ENCODE results near the gene VGLL1. TPM values are rescaled to one million over a fixed set of nuclear protein-coding genes. Genes with fewer than 3 reads are reported as not detected.
A peak's percentile ranks its signal among the peaks of the same experiment; 100 is the strongest.

VGLL1 gene
- total and polyA plus RNA-seq, 2 donors from 2014 or later: 2.2 to 5.5 TPM

- Histone ChIP-seq H3K27ac (ENCODE audit: low read depth in 2 of 2, low read length in 2 of 2) (no peak overlapping the region), H3K4me1 (ENCODE audit: control insufficient read depth in 2 of 3, insufficient read depth in 2 of 3, low read depth in 1 of 3, low read length in 3 of 3) (no peaks in the 10 kb centered on the region), H3K9me3 (ENCODE audit: control insufficient read depth in 2 of 3, insufficient read depth in 1 of 3, low read length in 3 of 3) (no peaks in the 10 kb centered on the region), H3K9ac (ENCODE audit: low read length in 3 of 3) (no peak overlapping the region), H3K4me3 (ENCODE audit: low read length in 3 of 3) (no peak overlapping the region), H3K36me3 (ENCODE audit: control insufficient read depth in 2 of 3, insufficient read depth in 3 of 3, low read length in 3 of 3) (no peaks in the 10 kb centered on the region), H3K27me3 (ENCODE audit: control insufficient read depth, insufficient read depth, low read length) (no peaks in the 10 kb centered on the region)
- DNase-seq (no peak), FAIRE-seq (no peak)
- intact Hi-C loops (cut with DNase I): no loop called here
- no peak for TF ChIP-seq CTCF (IDR thresholded peaks at IDR 0.05; ENCODE audit: borderline replicate concordance, extremely low read depth, insufficient read depth)
These were observed 19.4 kb downstream of the VGLL1 start for GRCh38 chrX:136551410-136551809.

GRCh38 chrX:136555694-136556093 is 23.7 kb downstream of the VGLL1 start:
- Histone ChIP-seq H3K4me1 (ENCODE audit: control insufficient read depth in 2 of 3, insufficient read depth in 2 of 3, low read depth in 1 of 3, low read length in 3 of 3) (no peaks in the 10 kb centered on the region), H3K9me3 (ENCODE audit: control insufficient read depth in 2 of 3, insufficient read depth in 1 of 3, low read length in 3 of 3) (no peaks in the 10 kb centered on the region), H3K27ac (ENCODE audit: low read depth in 2 of 2, low read length in 2 of 2) (no peak overlapping the region), H3K36me3 (ENCODE audit: control insufficient read depth in 2 of 3, insufficient read depth in 3 of 3, low read length in 3 of 3) (no peaks in the 10 kb centered on the region), H3K4me3 (ENCODE audit: low read length in 3 of 3) (no peak overlapping the region), H3K27me3 (ENCODE audit: control insufficient read depth, insufficient read depth, low read length) (no peaks in the 10 kb centered on the region), H3K9ac (ENCODE audit: low read length in 3 of 3) (no peak overlapping the region)
- intact Hi-C loops (cut with DNase I): no loop called here
- no peak for TF ChIP-seq CTCF (IDR thresholded peaks at IDR 0.05; ENCODE audit: borderline replicate concordance, extremely low read depth, insufficient read depth)
- no peak for DNase-seq
- FAIRE-seq: no peak

GRCh38 chrX:136572030-136572429 is 40.0 kb downstream of the VGLL1 start:
- no peak for TF ChIP-seq CTCF (IDR thresholded peaks at IDR 0.05; ENCODE audit: borderline replicate concordance, extremely low read depth, insufficient read depth)
- FAIRE-seq (no peak), DNase-seq (no peak)
- Histone ChIP-seq H3K4me1 (ENCODE audit: control insufficient read depth in 2 of 3, insufficient read depth in 2 of 3, low read depth in 1 of 3, low read length in 3 of 3) (no peaks in the 10 kb centered on the region), H3K4me3 (ENCODE audit: low read length in 3 of 3) (no peak overlapping the region), H3K27me3 (ENCODE audit: control insufficient read depth, insufficient read depth, low read length) (no peaks in the 10 kb centered on the region), H3K27ac (ENCODE audit: low read depth in 2 of 2, low read length in 2 of 2) (no peak overlapping the region), H3K36me3 (ENCODE audit: control insufficient read depth in 2 of 3, insufficient read depth in 3 of 3, low read length in 3 of 3) (no peaks in the 10 kb centered on the region), H3K9ac (ENCODE audit: low read length in 3 of 3) (no peak overlapping the region), H3K9me3 (ENCODE audit: control insufficient read depth in 2 of 3, insufficient read depth in 1 of 3, low read length in 3 of 3) (no peaks in the 10 kb centered on the region)
- intact Hi-C loops (cut with DNase I): no loop called here

- Histone ChIP-seq H3K27ac (ENCODE audit: low read depth in 2 of 2, low read length in 2 of 2) (no peak overlapping the region), H3K36me3 (ENCODE audit: control insufficient read depth in 2 of 3, insufficient read depth in 3 of 3, low read length in 3 of 3) (no peaks in the 10 kb centered on the region), H3K27me3 (ENCODE audit: control insufficient read depth, insufficient read depth, low read length) (no peaks in the 10 kb centered on the region), H3K4me3 (ENCODE audit: low read length in 3 of 3) (no peak overlapping the region), H3K4me1 (ENCODE audit: control insufficient read depth in 2 of 3, insufficient read depth in 2 of 3, low read depth in 1 of 3, low read length in 3 of 3) (no peaks in the 10 kb centered on the region), H3K9ac (ENCODE audit: low read length in 3 of 3) (no peak overlapping the region), H3K9me3 (ENCODE audit: control insufficient read depth in 2 of 3, insufficient read depth in 1 of 3, low read length in 3 of 3) (peaks cover 0 to 1% (median 0%) of the 10 kb centered on the region in 3 donors)
- no peak for FAIRE-seq
- no peak for TF ChIP-seq CTCF (IDR thresholded peaks at IDR 0.05; ENCODE audit: borderline replicate concordance, extremely low read depth, insufficient read depth)
- intact Hi-C loops (cut with DNase I): no loop called here
- peak in 2 of 5 donors; percentile 3 to 12 for DNase-seq
These were observed 42.5 kb downstream of the VGLL1 start for GRCh38 chrX:136574548-136574947.
